HL-60/S4 (cell line): ENCODE results near the gene TTYH3.
"Not testable (repeated sequence)": the region's sequence is repeated elsewhere in the genome, so short reads cannot be mapped to it uniquely, and the experiment has no call there.

ENCODE experiments used
- in situ Hi-C: fragments of 300-500 bp; cut with MboI; formaldehyde crosslinking; loops from 2 replicates; pipeline ENCODE4 v1.14.3; 2022; ENCODE audit warnings: low sequenced_read_pairs

The TTYH3 gene

GRCh38 chr7:2602406-2603043, 29.3 kb upstream of the TTYH3 start:
- in situ Hi-C loops, result no loop called here

- in situ Hi-C loops, result no loop called here
Observed at GRCh38 chr7:2603044-2603965, 28.5 kb upstream of the TTYH3 start.

GRCh38 chr7:2604608-2605174, 27.1 kb upstream of the TTYH3 start:
- in situ Hi-C loops, result no loop called here

- in situ Hi-C loops, result no loop called here
Observed at GRCh38 chr7:2605608-2606538, 25.9 kb upstream of the TTYH3 start.

GRCh38 chr7:2606539-2606936, 25.2 kb upstream of the TTYH3 start:
- in situ Hi-C loops, result no loop called here

GRCh38 chr7:2607122-2607922, 24.5 kb upstream of the TTYH3 start:
- in situ Hi-C loops, result no loop called here

GRCh38 chr7:2607923-2608904, 23.6 kb upstream of the TTYH3 start:
- in situ Hi-C loops, result no loop called here

- in situ Hi-C loops, result no loop called here
Observed at GRCh38 chr7:2608921-2609411, 22.8 kb upstream of the TTYH3 start.

GRCh38 chr7:2609646-2610045, 22.1 kb upstream of the TTYH3 start:
- in situ Hi-C loops, result not testable (repeated sequence)

- in situ Hi-C loops, result no loop called here
Observed at GRCh38 chr7:2610466-2610865, 21.3 kb upstream of the TTYH3 start.

GRCh38 chr7:2610898-2611297, 20.9 kb upstream of the TTYH3 start:
- in situ Hi-C loops, result no loop called here

- in situ Hi-C loops, result no loop called here
Observed at GRCh38 chr7:2611401-2611800, 20.4 kb upstream of the TTYH3 start.

GRCh38 chr7:2611922-2612321, 19.9 kb upstream of the TTYH3 start:
- in situ Hi-C loops, result no loop called here

GRCh38 chr7:2612445-2613097, 19.2 kb upstream of the TTYH3 start:
- in situ Hi-C loops, result no loop called here

- in situ Hi-C loops, result no loop called here
Observed at GRCh38 chr7:2613098-2613930, 18.5 kb upstream of the TTYH3 start.

GRCh38 chr7:2613931-2614600, 17.7 kb upstream of the TTYH3 start:
- in situ Hi-C loops, result no loop called here
